Astrocyte (in vitro differentiated cells and primary cell): Measurements from ENCODE around the gene CGN. TPM values are rescaled to one million over a fixed set of nuclear protein-coding genes. Genes with fewer than 3 reads are reported as not detected.
"Not testable (repeated sequence)": the region's sequence is repeated elsewhere in the genome, so short reads cannot be mapped to it uniquely, and the experiment has no call there.

Source experiments
- DNase-seq: peaks from one replicate; pipeline ENCODE4 v3.0.0-alpha.2; 2010; ENCODE audit warnings: low read depth
- FAIRE-seq: peaks from 2 replicates; lab custom pipeline; 2011; peaks lifted over from hg19 to GRCh38; lab: Jason Lieb, UNC
- H2AFZ ChIP-seq: 2 replicates; pipeline ENCODE4 v1.6.0; 2012; ENCODE audit warnings: low read depth, low read length, inconsistent platforms
- H3K27ac ChIP-seq: 2 replicates; pipeline ENCODE4 v1.5.1; 2011; ENCODE audit warnings: low read depth, low read length, inconsistent platforms
- H3K27me3 ChIP-seq: 2 replicates; pipeline ENCODE4 v1.6.0; 2011; ENCODE audit warnings: low read length, inconsistent platforms; ENCODE audit not compliant: insufficient read depth
- H3K36me3 ChIP-seq: 2 replicates; pipeline ENCODE4 v1.5.1; 2011; ENCODE audit warnings: low read length, inconsistent platforms; ENCODE audit not compliant: insufficient read depth
- H3K4me1 ChIP-seq: 2 replicates; pipeline ENCODE4 v1.5.1; 2011; ENCODE audit warnings: low read length, inconsistent platforms; ENCODE audit not compliant: insufficient read depth
- H3K4me2 ChIP-seq: 2 replicates; pipeline ENCODE4 v1.6.0; 2012; ENCODE audit warnings: low read length, inconsistent platforms
- H3K4me3 ChIP-seq: 2 replicates; pipeline ENCODE4 v1.5.1; 2011; ENCODE audit warnings: low read depth, mild to moderate bottlenecking, low read length, inconsistent platforms; ENCODE audit not compliant: insufficient read depth
- H3K79me2 ChIP-seq: 2 replicates; pipeline ENCODE4 v1.6.0; 2012; ENCODE audit warnings: mild to moderate bottlenecking, low read length, inconsistent platforms; ENCODE audit not compliant: insufficient read depth
- H3K9ac ChIP-seq: 2 replicates; pipeline ENCODE4 v1.6.0; 2012; ENCODE audit warnings: mild to moderate bottlenecking, low read length, inconsistent platforms
- H3K9me3 ChIP-seq: 2 replicates; pipeline ENCODE4 v1.5.1; 2012; ENCODE audit warnings: low read depth, mild to moderate bottlenecking, low read length, inconsistent platforms; ENCODE audit not compliant: insufficient read depth
- H4K20me1 ChIP-seq: 2 replicates; pipeline ENCODE4 v1.6.0; 2012; ENCODE audit warnings: low read length, inconsistent platforms; ENCODE audit not compliant: insufficient read depth
- H3K27ac Mint-ChIP-seq: one replicate; pipeline ENCODE4 v1.8.0; 2021; ENCODE audit warnings: mild to moderate bottlenecking, mixed read lengths; ENCODE audit not compliant: unreplicated experiment
- H3K27me3 Mint-ChIP-seq: one replicate; pipeline ENCODE4 v1.8.0; 2021; ENCODE audit warnings: low read depth, mixed read lengths; ENCODE audit not compliant: unreplicated experiment
- H3K36me3 Mint-ChIP-seq: one replicate; pipeline ENCODE4 v1.8.0; 2021; ENCODE audit warnings: low read depth, mixed read lengths; ENCODE audit not compliant: unreplicated experiment
- H3K4me1 Mint-ChIP-seq: one replicate; pipeline ENCODE4 v1.8.0; 2021; ENCODE audit warnings: low read depth, mixed read lengths; ENCODE audit not compliant: unreplicated experiment
- H3K4me3 Mint-ChIP-seq: one replicate; pipeline ENCODE4 v1.8.0; 2021; ENCODE audit warnings: mild to moderate bottlenecking, moderate library complexity, mixed read lengths; ENCODE audit not compliant: unreplicated experiment
- H3K9me3 Mint-ChIP-seq: one replicate; pipeline ENCODE4 v1.8.0; 2021; ENCODE audit warnings: mild to moderate bottlenecking, mixed read lengths; ENCODE audit not compliant: unreplicated experiment
- CTCF ChIP-seq: IDR thresholded peaks from 2 replicates; pipeline ENCODE4 v1.5.1; 2011; ENCODE audit warnings: low read depth, mild to moderate bottlenecking, inconsistent platforms, low read length, moderate library complexity; ENCODE audit not compliant: insufficient read depth
- EZH2 ChIP-seq: IDR thresholded peaks from 2 replicates; pipeline ENCODE4 v1.6.1; 2012; ENCODE audit warnings: mild to moderate bottlenecking, low read length, inconsistent platforms; ENCODE audit not compliant: insufficient read depth
- total RNA-seq: library from RNA; stranded (reverse); gene quantifications from 2 replicates; pipeline ENCODE4 v1.2.1, GENCODE V29; 2021

CGN gene
- total RNA-seq, 1 donor from 2014 or later: 8.9 TPM

- no peak overlapping the region for H3K4me3 ChIP-seq
- H3K79me2 ChIP-seq: no peaks in the 10 kb centered on the region
- H4K20me1 ChIP-seq: no peaks in the 10 kb centered on the region
- DNase-seq: no peak
- H3K27me3 ChIP-seq: no peaks in the 10 kb centered on the region
- FAIRE-seq: no peak
- no peaks in the 10 kb centered on the region for H3K36me3 ChIP-seq
- H3K4me2 ChIP-seq: no peak overlapping the region
- Mint-ChIP-seq H3K36me3 (peaks cover 2% of the 10 kb centered on the region), H3K4me3 (no peak overlapping the region), H3K9me3 (no peaks in the 10 kb centered on the region), H3K27me3 (no peaks in the 10 kb centered on the region), H3K4me1 (peaks cover 12% of the 10 kb centered on the region), H3K27ac (no peak overlapping the region)
- H2AFZ ChIP-seq: no peak overlapping the region
- H3K4me1 ChIP-seq: peaks cover 2% of the 10 kb centered on the region
- H3K9ac ChIP-seq: no peak overlapping the region
- no peak overlapping the region for H3K27ac ChIP-seq
- TF ChIP-seq CTCF: no peak
- TF ChIP-seq EZH2: no peak
- no peaks in the 10 kb centered on the region for H3K9me3 ChIP-seq
Measured at GRCh38 chr1:151518936-151519335, 7.7 kb downstream of the CGN start.

GRCh38 chr1:151519667-151520066, 8.5 kb downstream of the CGN start:
- Histone ChIP-seq H3K79me2 (no peaks in the 10 kb centered on the region), H2AFZ (no peak overlapping the region), H3K4me1 (peaks cover 2% of the 10 kb centered on the region), H3K9ac (no peak overlapping the region), H3K27ac (no peak overlapping the region), H3K4me3 (no peak overlapping the region), H3K9me3 (no peaks in the 10 kb centered on the region), H3K36me3 (no peaks in the 10 kb centered on the region), H3K27me3 (no peaks in the 10 kb centered on the region), H4K20me1 (no peaks in the 10 kb centered on the region), H3K4me2 (no peak overlapping the region)
- no peak overlapping the region for H3K4me3 Mint-ChIP-seq
- no peak for DNase-seq
- H3K36me3 Mint-ChIP-seq: peaks cover 5% of the 10 kb centered on the region
- peaks cover 7% of the 10 kb centered on the region for H3K4me1 Mint-ChIP-seq
- TF ChIP-seq EZH2 (no peak), CTCF (no peak)
- peaks cover 2% of the 10 kb centered on the region for H3K9me3 Mint-ChIP-seq
- no peaks in the 10 kb centered on the region for H3K27me3 Mint-ChIP-seq
- FAIRE-seq: no peak
- H3K27ac Mint-ChIP-seq: no peak overlapping the region

- no peaks in the 10 kb centered on the region for H3K36me3 ChIP-seq
- H3K9me3 Mint-ChIP-seq: peaks cover 2% of the 10 kb centered on the region
- H3K36me3 Mint-ChIP-seq: peaks cover 5% of the 10 kb centered on the region
- peaks cover 7% of the 10 kb centered on the region for H3K4me1 Mint-ChIP-seq
- FAIRE-seq (no peak), DNase-seq (no peak)
- no peak overlapping the region for H3K27ac ChIP-seq
- H4K20me1 ChIP-seq: no peaks in the 10 kb centered on the region
- no peak overlapping the region for H3K9ac ChIP-seq
- H3K27me3 Mint-ChIP-seq: no peaks in the 10 kb centered on the region
- H3K4me3 Mint-ChIP-seq: no peak overlapping the region
- no peaks in the 10 kb centered on the region for H3K79me2 ChIP-seq
- H3K27ac Mint-ChIP-seq: peak overlapping the region; percentile 43
- TF ChIP-seq EZH2 (no peak), CTCF (no peak)
- H3K4me2 ChIP-seq: no peak overlapping the region
- no peaks in the 10 kb centered on the region for H3K27me3 ChIP-seq
- H3K4me1 ChIP-seq: peaks cover 2% of the 10 kb centered on the region
- H2AFZ ChIP-seq: no peak overlapping the region
- no peaks in the 10 kb centered on the region for H3K9me3 ChIP-seq
- H3K4me3 ChIP-seq: no peak overlapping the region
Measured at GRCh38 chr1:151520359-151520758, 9.2 kb downstream of the CGN start.

GRCh38 chr1:151522427-151522826, 11.2 kb downstream of the CGN start:
- not testable (repeated sequence) for H3K27me3 ChIP-seq, H3K79me2 ChIP-seq, H3K9ac ChIP-seq, H3K4me1 Mint-ChIP-seq, FAIRE-seq, H4K20me1 ChIP-seq, H3K4me3 Mint-ChIP-seq, H3K4me1 ChIP-seq, H3K27me3 Mint-ChIP-seq, H2AFZ ChIP-seq, H3K9me3 ChIP-seq, H3K36me3 ChIP-seq, H3K27ac ChIP-seq, DNase-seq, H3K4me3 ChIP-seq, H3K27ac Mint-ChIP-seq, H3K9me3 Mint-ChIP-seq, H3K4me2 ChIP-seq
- H3K36me3 Mint-ChIP-seq: peaks cover 12% of the 10 kb centered on the region
